ENCODE measurements around the gene TSPYL4. TPM values are rescaled to one million over a fixed set of nuclear protein-coding genes. Genes with fewer than 3 reads are reported as not detected.

TSPYL4 gene
- total RNA-seq, 1 donor from 2014 or later: 12.8 TPM

- peaks cover 57% of the 10 kb centered on the region for H3K4me1 ChIP-seq
These were observed 729 bp downstream of the TSPYL4 start for GRCh38 chr6:116253188-116253504.

DNA sequence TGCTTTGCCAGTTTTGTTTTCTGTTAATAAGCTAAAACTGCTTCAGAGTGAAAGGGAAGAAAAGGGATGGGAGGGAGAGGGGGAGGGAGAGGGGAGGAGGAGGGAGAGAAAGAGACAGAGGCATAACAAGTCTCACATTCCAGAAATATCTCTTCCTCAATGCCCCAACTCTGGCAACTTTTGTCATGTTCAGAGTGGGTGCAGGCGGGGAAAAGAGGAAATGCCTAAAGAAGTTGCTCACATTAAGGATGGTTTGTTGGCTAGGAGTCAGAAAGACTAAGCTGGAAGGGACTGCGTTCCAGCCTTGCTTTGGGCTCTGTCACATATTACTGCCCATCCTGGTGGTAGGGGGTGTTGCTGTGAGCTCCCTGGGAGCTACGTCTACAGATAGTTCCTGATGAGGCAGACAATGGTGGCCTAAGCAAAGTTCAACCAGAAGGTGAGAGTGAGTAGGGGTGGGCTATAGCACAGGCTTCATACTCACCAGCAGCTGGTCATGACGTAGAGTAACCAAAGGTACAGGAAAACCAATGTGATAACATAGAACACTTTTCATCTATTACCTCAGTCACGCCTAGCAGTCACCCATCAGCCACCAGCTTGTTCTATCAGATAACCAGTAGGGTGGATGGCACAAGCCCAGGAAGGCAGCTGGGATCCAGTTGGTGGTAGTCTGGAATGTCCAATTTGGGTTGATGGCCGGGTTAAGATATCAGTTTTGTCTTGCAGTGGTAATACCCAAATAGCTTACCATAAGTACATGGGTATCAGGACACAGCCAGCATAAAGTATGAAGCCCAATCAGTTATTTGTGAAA lies 2.1 kb downstream of the TSPYL4 start:
- TF ChIP-seq CTCF (IDR thresholded peaks at IDR 0.05): no peak
- H3K27me3 ChIP-seq (ENCODE audit: low read depth): no peaks in the 10 kb centered on the region
- no peak overlapping the region for H3K4me3 ChIP-seq
- H3K4me1 ChIP-seq: peaks cover 57% of the 10 kb centered on the region
- no peak overlapping the region for H3K27ac ChIP-seq
- ATAC-seq (no peak), DNase-seq (no peak)
- no peaks in the 10 kb centered on the region for H3K9me3 ChIP-seq
- intact Hi-C loops (cut with DNase I): no loop called here
- H3K36me3 ChIP-seq: no peaks in the 10 kb centered on the region

More at GRCh38 chr6:116253188-116253504, 729 bp downstream of the TSPYL4 start:
- no peak for TF ChIP-seq CTCF (IDR thresholded peaks at IDR 0.05)
- Histone ChIP-seq H3K27me3 (ENCODE audit: low read depth) (no peaks in the 10 kb centered on the region), H3K27ac (peak overlapping the region; percentile 90), H3K4me3 (peak overlapping the region; percentile 88), H3K9me3 (no peaks in the 10 kb centered on the region), H3K36me3 (no peaks in the 10 kb centered on the region)
- DNase-seq: no peak
- ATAC-seq: peak in 1 of 2 donors; percentile 3
- intact Hi-C loops (cut with DNase I): no loop called here

DNA sequence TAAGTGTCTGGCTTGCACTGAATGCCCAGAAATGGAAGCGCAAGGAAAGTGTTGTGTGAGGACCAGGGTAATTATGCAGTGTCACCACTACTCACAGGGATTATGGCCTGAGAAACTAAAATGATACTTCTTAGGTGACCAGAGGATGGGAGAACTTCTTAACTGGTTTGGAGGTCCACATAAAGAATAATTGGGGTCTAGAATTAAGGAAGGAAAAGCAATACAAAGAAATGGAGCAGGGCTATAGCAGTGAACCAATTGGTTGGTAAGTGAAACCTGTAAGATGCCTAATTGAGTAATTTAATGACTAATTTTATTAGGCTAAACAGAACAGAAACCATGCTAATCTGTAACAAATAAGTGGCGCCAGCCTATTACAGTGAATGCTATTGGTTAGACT lies 5.3 kb downstream of the TSPYL4 start:
- Histone ChIP-seq H3K27ac (no peak overlapping the region), H3K36me3 (peaks cover 7% of the 10 kb centered on the region), H3K4me3 (no peak overlapping the region), H3K27me3 (ENCODE audit: low read depth) (no peaks in the 10 kb centered on the region), H3K9me3 (no peaks in the 10 kb centered on the region), H3K4me1 (peaks cover 43% of the 10 kb centered on the region)
- intact Hi-C loops (cut with DNase I): no loop called here
- no peak for TF ChIP-seq CTCF (IDR thresholded peaks at IDR 0.05)
- ATAC-seq (no peak), DNase-seq (no peak)

DNA sequence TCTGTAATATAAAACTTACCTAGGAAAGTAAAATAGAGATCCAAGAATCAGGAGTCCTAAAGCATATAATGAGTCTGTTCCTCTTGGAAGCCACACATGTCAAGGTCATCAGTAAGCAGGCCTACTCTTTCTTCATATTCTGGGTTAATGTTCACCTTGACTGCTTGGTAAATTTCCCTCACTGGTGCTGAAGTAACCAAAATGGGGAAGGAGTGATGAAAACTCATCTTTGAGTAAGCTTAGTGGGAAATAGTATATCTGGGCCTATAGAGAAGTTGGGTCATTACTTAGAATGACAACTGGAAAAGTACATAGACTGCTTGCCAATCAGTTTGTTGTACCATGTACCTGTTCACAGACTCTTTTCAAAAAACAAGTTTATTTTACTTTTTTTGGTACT lies 6.6 kb downstream of the TSPYL4 start:
- Histone ChIP-seq H3K27me3 (ENCODE audit: low read depth) (no peaks in the 10 kb centered on the region), H3K27ac (no peak overlapping the region), H3K9me3 (no peaks in the 10 kb centered on the region), H3K4me3 (no peak overlapping the region), H3K4me1 (peaks cover 34% of the 10 kb centered on the region), H3K36me3 (peaks cover 7% of the 10 kb centered on the region)
- TF ChIP-seq CTCF (IDR thresholded peaks at IDR 0.05): no peak
- intact Hi-C loops (cut with DNase I): no loop called here
- DNase-seq (no peak), ATAC-seq (no peak)

GRCh38 chr6:116246089-116246488 lies 7.8 kb downstream of the TSPYL4 start:
- DNase-seq: no peak
- H3K27me3 ChIP-seq (ENCODE audit: low read depth): no peaks in the 10 kb centered on the region
- intact Hi-C loops (cut with DNase I): no loop called here
- no peak for ATAC-seq
- no peak overlapping the region for H3K4me3 ChIP-seq
- no peak overlapping the region for H3K27ac ChIP-seq
- H3K36me3 ChIP-seq: peaks cover 7% of the 10 kb centered on the region
- no peaks in the 10 kb centered on the region for H3K9me3 ChIP-seq
- no peak for TF ChIP-seq CTCF (IDR thresholded peaks at IDR 0.05)
- H3K4me1 ChIP-seq: peaks cover 23% of the 10 kb centered on the region
